Colonic mucosa (tissue), 4 donors: ENCODE data around the gene CD79A. TPM values are rescaled to one million over a fixed set of nuclear protein-coding genes. Genes with fewer than 3 reads are reported as not detected.
"Not testable (repeated sequence)": the region's sequence is repeated elsewhere in the genome, so short reads cannot be mapped to it uniquely, and the experiment has no call there.

Source experiments
- DNase-seq: peaks from one replicate; pipeline ENCODE4 v3.0.0-alpha.2; 2020
- H3K27ac ChIP-seq: fragments of 200-600 bp; one replicate; pipeline ENCODE4 v1.8.0; 2021
- H3K27me3 ChIP-seq: fragments of 200-600 bp; one replicate; pipeline ENCODE4 v1.8.0; 2021
- H3K36me3 ChIP-seq: fragments of 200-600 bp; one replicate; pipeline ENCODE4 v1.8.0; 2021
- H3K4me1 ChIP-seq: fragments of 200-600 bp; one replicate; pipeline ENCODE4 v1.8.0; 2021; ENCODE audit warnings: mild to moderate bottlenecking
- H3K4me3 ChIP-seq: fragments of 200-600 bp; one replicate; pipeline ENCODE4 v1.8.0; 2021
- H3K9ac ChIP-seq, 2 donors: one replicate each; pipeline ENCODE4 v1.7.0; 2013; ENCODE audit warnings: control low read depth in 2 of 2, low read depth in 2 of 2, low read length in 2 of 2
- H3K9me3 ChIP-seq: fragments of 200-600 bp; one replicate; pipeline ENCODE4 v1.8.0; 2021
- CTCF ChIP-seq: fragments of 200-600 bp; IDR thresholded peaks from one replicate; pipeline ENCODE4 v1.8.0; 2022; ENCODE audit warnings: antibody characterized with exemption, mild to moderate bottlenecking
- intact Hi-C: fragments of 100-400 bp; cut with DNase I; formaldehyde crosslinking; loops from one replicate; pipeline ENCODE4 v1.14.1; 2022
- total RNA-seq, 2 donors: library from RNA; stranded (reverse); fragmentation: NEBNext Ultra II Directional in 1 of 2; extraction: Animal tissue kit (Norgen Biotek cat#: 25700) in 1 of 2; gene quantifications; one replicate each; pipeline ENCODE4 v1.2.1, GENCODE V29; 2021
- donor health status: healthy.
- donor health status: DM: no; HTN: no; CAD: no.
- donor health status: DM: no; HTN: no; CAD: no.

CD79A gene
- total RNA-seq, 2 donors from 2014 or later: 3.5 to 3.8 TPM

- no peak for DNase-seq
- Histone ChIP-seq H3K4me3 (no peak overlapping the region), H3K4me1 (peaks cover 5% of the 10 kb centered on the region), H3K27ac (no peak overlapping the region), H3K36me3 (peaks cover 30% of the 10 kb centered on the region), H3K9ac (no peak overlapping the region), H3K27me3 (no peaks in the 10 kb centered on the region), H3K9me3 (no peaks in the 10 kb centered on the region)
- intact Hi-C loops: no loop called here
- no peak for TF ChIP-seq CTCF
These were observed 7.6 kb upstream of the CD79A start for GRCh38 chr19:41869374-41869955.

GRCh38 chr19:41870401-41870873 is 6.6 kb upstream of the CD79A start:
- DNase-seq: no peak
- H3K27me3 ChIP-seq: no peaks in the 10 kb centered on the region
- H3K9ac ChIP-seq: peak overlapping the region in 1 of 2 donors; percentile 28
- H3K4me1 ChIP-seq: peaks cover 5% of the 10 kb centered on the region
- intact Hi-C loops: loop anchor here (5.0 kb wide), 1 partner anchor 82 kb away; no protein-coding TSS in a partner anchor
- no peak overlapping the region for H3K4me3 ChIP-seq
- TF ChIP-seq CTCF: no peak
- peak overlapping the region; percentile 26 for H3K27ac ChIP-seq
- no peaks in the 10 kb centered on the region for H3K9me3 ChIP-seq
- H3K36me3 ChIP-seq: peaks cover 25% of the 10 kb centered on the region

- no peak overlapping the region for H3K4me3 ChIP-seq
- peaks cover 5% of the 10 kb centered on the region for H3K4me1 ChIP-seq
- H3K9ac ChIP-seq: peak overlapping the region in 1 of 2 donors; percentile 46
- no peaks in the 10 kb centered on the region for H3K27me3 ChIP-seq
- no peaks in the 10 kb centered on the region for H3K9me3 ChIP-seq
- peaks cover 25% of the 10 kb centered on the region for H3K36me3 ChIP-seq
- TF ChIP-seq CTCF: no peak
- intact Hi-C loops: loop anchor here (5.0 kb wide), 1 partner anchor 81 kb away; no protein-coding TSS in a partner anchor
- DNase-seq: no peak
- H3K27ac ChIP-seq: peak overlapping the region; percentile 44
These were observed 5.3 kb upstream of the CD79A start for GRCh38 chr19:41871573-41872383.

GRCh38 chr19:41872384-41872774 is 4.7 kb upstream of the CD79A start:
- peaks cover 5% of the 10 kb centered on the region for H3K4me1 ChIP-seq
- peak overlapping the region; percentile 44 for H3K27ac ChIP-seq
- intact Hi-C loops: loop anchor here (5.0 kb wide), 1 partner anchor 80 kb away; no protein-coding TSS in a partner anchor
- no peaks in the 10 kb centered on the region for H3K27me3 ChIP-seq
- peaks cover 25% of the 10 kb centered on the region for H3K36me3 ChIP-seq
- no peak for TF ChIP-seq CTCF
- H3K4me3 ChIP-seq: no peak overlapping the region
- H3K9ac ChIP-seq: no peak overlapping the region
- DNase-seq: no peak
- no peaks in the 10 kb centered on the region for H3K9me3 ChIP-seq

- intact Hi-C loops: loop anchor here (1.0 to 5.0 kb wide), 2 partner anchors 62 to 79 kb away; no protein-coding TSS in a partner anchor
- no peaks in the 10 kb centered on the region for H3K27me3 ChIP-seq
- H3K4me1 ChIP-seq: peaks cover 5% of the 10 kb centered on the region
These were observed 4.1 kb upstream of the CD79A start for GRCh38 chr19:41872775-41873647.

GRCh38 chr19:41875973-41876372 is 1.1 kb upstream of the CD79A start:
- DNase-seq, H3K9ac ChIP-seq, H3K4me3 ChIP-seq, H3K27me3 ChIP-seq, H3K4me1 ChIP-seq, H3K9me3 ChIP-seq, H3K36me3 ChIP-seq, H3K27ac ChIP-seq, intact Hi-C loops: not testable (repeated sequence)

More at GRCh38 chr19:41872775-41873647, 4.1 kb upstream of the CD79A start:
- TF ChIP-seq CTCF: peak; percentile 82
- DNase-seq: peak; percentile 89
- Histone ChIP-seq H3K27ac (no peak overlapping the region), H3K9ac (no peak overlapping the region), H3K4me3 (no peak overlapping the region), H3K9me3 (no peaks in the 10 kb centered on the region), H3K36me3 (peaks cover 25% of the 10 kb centered on the region)
